Brain microvascular endothelial cell (primary cell): ENCODE measurements around the gene RRH.

Experiments used
- DNase-seq: peaks from one replicate; pipeline ENCODE4 v3.0.0-alpha.2; 2020
- H3K27ac ChIP-seq: fragments of 250-450 bp; sonication (Bioruptor Pico); 2 replicates; pipeline ENCODE4 v1.5.1; 2020; ENCODE audit warnings: mild to moderate bottlenecking, moderate library complexity
- H3K27me3 ChIP-seq: fragments of 250-450 bp; sonication (Bioruptor Pico); replicated peaks from 2 replicates; pipeline ENCODE4 v1.5.1; 2020; ENCODE audit warnings: mild to moderate bottlenecking
- H3K36me3 ChIP-seq: fragments of 250-450 bp; sonication (Bioruptor Pico); replicated peaks from 2 replicates; pipeline ENCODE4 v1.5.1; 2020; ENCODE audit warnings: mild to moderate bottlenecking
- H3K4me3 ChIP-seq: 2 replicates; pipeline ENCODE4 v1.5.1; 2011; ENCODE audit warnings: low read depth, mild to moderate bottlenecking, control low read depth, low read length, moderate library complexity
- in situ Hi-C: cut with HindIII; loops from 2 replicates; pipeline ENCODE4 v1.10.0; 2017; ENCODE audit warnings: low sequenced_read_pairs, low pct_ligation_motif_present
- TF ChIP-seq, protein P1 (sequence below): IDR thresholded peaks from 2 replicates; pipeline ENCODE4 v1.5.1; 2011; ENCODE audit warnings: low read depth, mild to moderate bottlenecking, moderate library complexity, low read length, control low read depth, inconsistent platforms; ENCODE audit errors: missing control alignments

The RRH gene

DNA sequence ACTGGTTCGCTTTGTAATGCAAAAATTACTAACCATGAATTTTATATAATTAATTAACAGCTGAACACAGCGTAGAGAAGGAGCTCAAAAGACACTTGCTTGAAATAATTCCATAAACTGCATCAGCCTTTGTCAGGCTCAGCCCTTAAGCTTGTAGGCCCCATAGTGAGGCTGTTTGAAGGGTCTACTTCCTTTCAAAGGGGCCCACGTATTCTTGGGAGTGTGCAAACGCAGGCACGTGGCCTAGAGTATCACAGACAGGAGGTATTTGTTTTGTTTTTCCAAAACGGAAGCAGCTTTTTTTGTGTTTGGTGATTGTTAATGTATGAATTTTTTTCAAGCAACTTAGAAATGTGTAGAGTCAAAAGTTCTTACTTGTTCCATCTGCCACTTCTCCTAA lies 59.3 kb downstream of the RRH start:
- no peak overlapping the region for H3K4me3 ChIP-seq
- TF ChIP-seq, protein P1, sequence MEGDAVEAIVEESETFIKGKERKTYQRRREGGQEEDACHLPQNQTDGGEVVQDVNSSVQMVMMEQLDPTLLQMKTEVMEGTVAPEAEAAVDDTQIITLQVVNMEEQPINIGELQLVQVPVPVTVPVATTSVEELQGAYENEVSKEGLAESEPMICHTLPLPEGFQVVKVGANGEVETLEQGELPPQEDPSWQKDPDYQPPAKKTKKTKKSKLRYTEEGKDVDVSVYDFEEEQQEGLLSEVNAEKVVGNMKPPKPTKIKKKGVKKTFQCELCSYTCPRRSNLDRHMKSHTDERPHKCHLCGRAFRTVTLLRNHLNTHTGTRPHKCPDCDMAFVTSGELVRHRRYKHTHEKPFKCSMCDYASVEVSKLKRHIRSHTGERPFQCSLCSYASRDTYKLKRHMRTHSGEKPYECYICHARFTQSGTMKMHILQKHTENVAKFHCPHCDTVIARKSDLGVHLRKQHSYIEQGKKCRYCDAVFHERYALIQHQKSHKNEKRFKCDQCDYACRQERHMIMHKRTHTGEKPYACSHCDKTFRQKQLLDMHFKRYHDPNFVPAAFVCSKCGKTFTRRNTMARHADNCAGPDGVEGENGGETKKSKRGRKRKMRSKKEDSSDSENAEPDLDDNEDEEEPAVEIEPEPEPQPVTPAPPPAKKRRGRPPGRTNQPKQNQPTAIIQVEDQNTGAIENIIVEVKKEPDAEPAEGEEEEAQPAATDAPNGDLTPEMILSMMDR = no peak
- no peak for DNase-seq
- in situ Hi-C loops = no loop called here
- H3K27ac ChIP-seq = no peak overlapping the region
- H3K27me3 ChIP-seq = no peaks in the 10 kb centered on the region
- no peaks in the 10 kb centered on the region for H3K36me3 ChIP-seq

DNA sequence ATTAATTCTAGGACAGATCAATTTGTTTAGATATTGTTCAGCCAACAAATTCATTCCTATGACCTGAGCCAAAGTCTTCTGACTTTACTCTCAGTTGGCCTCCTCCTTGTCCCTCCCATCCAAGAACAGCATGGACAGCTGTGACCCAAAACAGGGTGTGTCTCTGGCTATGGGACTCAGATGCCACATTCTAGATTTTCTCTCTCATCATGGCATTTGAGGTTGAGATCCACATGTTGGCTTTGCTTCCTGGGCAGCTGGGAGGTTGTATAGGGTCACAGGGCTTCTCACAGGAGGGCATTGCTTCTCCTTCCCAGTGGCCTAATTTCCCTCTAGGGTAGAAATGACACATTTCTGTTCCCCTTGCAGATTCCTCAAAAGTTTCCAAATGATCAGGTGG lies 62.3 kb downstream of the RRH start:
- no peaks in the 10 kb centered on the region for H3K36me3 ChIP-seq
- no peak for DNase-seq
- H3K27me3 ChIP-seq = no peaks in the 10 kb centered on the region
- TF ChIP-seq, protein P1 = no peak
- in situ Hi-C loops = no loop called here
- no peak overlapping the region for H3K4me3 ChIP-seq
- no peak overlapping the region for H3K27ac ChIP-seq
